NCI-H226 (cell line): ENCODE measurements around the gene ZFHX3.

ENCODE experiments used
- DNase-seq: peaks from one replicate; pipeline ENCODE4 v3.0.0-alpha.2; 2015

The ZFHX3 gene

DNA sequence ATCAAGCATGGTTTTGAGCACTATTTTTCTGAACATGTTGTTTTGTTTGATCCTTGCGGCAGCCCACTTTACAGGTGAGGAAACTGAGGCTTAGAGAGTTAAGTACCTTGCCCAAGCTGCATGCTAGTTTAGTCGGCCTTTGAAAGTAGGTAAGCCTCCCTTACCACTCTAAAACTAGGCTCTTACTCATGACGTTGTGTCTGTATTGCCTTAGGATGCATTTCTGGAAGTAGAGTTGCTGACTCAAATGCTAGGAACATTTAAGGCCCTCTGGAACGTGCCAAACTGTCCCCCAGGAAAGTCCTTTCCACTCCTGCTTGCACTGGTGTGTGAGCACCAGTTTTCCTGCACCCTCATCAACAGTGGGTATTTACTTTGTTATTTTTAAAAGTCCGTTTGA, 76.6 kb downstream of the ZFHX3 start:
- DNase-seq: no peak

DNA sequence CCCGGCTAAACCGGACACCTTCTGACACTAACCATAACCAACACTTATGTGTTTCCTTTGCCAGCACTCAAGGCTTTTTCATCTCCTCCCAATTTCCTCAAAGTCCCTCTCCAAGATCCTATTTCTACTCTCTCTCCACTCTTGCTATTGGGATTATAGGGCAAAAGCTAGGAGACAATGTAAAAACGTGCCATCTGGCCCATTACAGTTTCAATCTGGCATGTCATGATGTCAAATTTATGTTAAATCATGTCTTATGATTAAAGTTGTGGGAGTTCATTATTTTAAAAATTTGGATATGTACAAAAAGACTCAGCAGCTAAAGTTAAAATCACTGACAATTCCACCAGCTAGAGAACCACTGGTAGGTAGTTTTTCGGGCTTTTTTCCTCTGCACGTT, 77.3 kb downstream of the ZFHX3 start:
- no peak for DNase-seq

DNA sequence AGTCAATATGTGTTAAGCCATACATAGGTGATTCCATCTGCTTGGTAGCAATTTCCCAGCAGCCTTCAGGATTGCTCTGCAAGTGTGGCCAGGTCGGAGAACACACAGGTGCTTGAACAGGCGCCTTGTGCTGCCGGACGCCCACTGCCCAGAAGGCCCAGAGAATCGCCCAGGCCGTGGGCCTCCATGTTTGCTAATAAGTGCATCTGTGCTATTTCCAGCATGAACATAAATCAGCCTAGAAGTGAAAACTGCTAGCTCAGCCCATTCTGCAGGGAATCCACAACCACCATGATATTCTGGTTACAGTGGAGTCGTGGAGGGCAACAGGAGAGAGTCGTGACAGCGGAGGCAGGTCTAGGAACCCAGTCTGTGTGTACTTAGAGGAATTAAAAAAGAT, 78.1 kb downstream of the ZFHX3 start:
- DNase-seq: no peak

DNA sequence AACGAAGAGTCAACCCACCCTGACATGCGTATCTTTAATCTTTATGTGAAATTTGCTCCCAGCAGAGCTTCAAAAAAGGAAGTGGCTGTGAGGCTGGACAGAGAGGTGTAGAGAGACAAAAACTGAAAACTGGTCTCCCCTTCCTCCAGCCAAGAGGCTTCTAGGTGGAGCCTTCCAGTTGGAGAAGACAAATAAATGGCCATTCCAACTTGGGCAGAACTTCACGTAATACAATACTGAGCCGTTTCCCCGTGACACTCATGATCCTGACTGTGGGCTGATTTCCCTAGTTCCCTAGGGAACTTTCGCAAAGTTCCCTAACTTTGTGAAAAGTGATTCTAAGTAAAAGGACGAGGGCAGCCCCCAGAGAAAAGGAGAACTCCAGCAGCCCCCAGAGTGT, 78.8 kb downstream of the ZFHX3 start:
- DNase-seq: no peak

DNA sequence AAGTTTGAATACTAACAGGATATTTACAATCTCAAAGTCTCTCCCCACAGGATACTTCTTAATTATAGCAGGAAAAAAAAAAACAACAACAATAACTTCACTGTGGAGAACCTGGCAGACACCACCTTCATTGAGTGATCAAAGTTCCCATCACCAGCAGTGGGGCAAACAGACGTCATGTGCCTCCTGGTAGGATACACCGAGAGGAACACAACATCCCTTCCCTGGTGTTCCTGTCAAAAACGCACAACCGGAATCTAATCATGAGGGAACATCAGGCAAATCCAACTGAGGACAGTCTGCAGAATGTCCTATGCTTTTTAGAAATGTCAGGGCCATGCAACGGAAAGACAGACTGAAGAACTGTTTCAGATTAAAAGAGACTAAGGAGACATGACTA, 80.0 kb downstream of the ZFHX3 start:
- DNase-seq: no peak

DNA sequence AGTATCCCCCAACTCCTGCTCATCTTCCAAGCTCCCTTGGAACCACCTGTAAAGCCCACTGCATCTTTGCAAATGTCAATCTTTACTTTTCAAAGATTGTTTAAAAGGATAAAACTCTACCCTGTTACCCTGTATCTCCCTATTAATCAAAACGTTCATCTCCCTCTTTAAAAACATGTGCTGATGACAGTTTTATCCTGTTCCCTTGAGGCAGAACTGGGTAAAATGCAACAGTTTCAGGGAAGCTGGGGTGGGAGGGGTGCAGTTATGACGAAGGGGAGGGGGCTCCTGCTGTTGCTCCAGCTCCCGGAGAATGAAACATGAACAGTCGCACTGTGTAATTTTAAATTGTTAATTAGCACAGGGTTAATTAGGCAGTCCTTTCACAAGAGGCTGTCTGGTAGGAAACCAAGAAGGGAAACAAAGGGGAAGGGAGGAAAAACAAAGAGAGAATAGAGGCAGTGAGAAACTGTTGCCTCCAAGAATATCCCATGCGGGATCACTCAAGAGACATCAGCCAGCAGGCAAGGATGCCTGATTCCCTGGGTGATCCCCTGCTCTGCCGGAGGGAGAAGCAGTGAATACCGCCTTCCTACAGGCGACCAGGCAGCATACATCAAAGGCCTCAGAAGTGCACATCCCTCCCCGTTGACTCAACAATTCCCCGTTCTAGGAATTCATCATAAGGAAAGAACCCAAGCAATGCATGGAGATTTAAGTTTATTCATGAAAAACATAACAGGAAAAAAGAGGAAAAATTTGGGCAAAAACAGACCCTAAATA, 84.2 kb downstream of the ZFHX3 start:
- no peak for DNase-seq

DNA sequence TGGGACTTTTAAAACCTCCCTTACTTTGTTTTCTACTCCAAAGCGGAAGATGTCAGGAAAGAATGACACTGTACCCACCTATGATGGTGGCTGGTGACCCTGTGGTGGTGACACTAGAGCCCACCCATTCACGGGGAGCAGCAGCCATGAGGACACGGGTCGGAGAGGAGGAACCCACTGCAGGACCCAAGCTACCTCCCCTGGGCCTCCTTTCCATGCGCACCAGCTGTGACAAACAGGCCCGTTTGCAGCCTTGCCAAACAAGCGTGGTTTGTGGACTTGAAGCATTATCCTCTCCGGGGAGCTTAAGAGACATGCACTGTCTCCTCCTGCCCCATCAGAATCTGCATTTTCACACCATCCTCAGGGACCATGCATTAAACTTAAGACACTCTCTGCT, 85.6 kb downstream of the ZFHX3 start:
- DNase-seq: no peak

DNA sequence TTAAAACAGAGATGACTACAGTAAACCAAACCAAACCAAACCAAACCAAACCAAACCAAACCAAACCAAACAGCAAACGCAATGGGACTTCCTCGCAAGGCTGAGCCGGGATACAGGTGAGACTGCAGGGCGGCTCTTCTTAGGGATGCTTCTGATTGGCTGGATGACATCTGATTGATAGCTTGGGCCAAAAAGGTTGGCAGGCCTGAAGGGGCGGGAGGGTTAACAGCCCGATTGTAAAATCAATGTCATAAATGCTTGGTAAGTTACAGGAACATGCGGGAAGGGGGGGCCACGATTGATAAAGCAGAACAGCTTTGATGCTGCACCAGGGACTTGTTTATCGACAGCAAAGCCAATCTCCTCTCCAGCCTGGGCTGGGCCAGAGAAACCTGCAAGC, 86.1 kb downstream of the ZFHX3 start:
- no peak for DNase-seq

DNA sequence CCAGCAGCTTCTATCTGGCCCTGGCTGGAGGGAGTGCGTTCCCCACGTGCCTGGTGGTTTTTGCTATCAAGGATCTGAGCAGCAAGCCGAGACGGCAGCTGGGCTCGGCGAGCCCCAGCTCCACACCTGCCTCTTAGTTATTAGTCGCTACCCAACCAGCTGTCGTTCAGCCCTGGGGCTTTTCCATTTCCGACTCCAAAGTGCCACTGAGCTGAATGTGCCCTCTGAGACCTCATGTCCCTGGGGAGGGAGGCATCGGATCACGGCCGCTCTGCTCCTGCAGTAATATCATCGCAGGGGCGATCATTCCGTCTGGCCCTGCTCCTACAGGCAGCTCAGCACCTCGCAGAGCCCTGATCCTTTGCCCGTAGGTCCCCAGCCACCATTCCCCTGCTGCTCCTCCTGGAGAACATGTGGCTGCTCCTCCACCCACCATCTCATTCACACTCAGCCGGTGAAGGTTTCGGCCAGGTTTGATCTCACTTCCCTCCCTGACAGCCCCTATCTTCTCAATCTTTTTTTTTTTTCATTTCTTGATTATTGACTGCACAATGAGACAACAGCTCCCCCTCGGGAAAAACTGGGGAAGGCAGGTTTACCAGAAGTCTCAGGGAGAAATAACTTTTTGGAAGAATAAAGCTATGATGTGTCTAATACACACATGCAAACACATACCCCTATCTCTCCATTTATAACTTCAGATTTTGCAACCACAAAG, 86.7 kb downstream of the ZFHX3 start:
- DNase-seq: no peak

DNA sequence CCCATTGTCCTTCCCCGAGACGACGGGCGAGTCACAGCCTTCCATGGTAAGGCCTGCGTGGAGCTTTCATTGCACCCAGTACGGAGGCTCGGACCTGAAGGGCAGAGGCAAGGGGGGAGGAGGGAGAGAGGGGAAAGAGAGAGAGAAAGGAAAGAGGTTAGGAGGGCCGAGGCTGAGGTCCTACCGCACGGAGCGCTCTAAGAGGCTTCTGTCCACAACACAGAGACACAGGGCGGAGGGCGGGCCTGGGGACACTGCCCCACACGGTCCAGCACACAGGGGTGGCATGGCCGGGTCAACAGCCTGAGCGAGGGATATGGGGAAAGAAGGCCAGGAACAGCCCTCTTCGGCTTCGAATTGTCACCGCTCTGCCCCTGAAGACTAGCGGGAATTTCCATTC, 87.8 kb downstream of the ZFHX3 start:
- DNase-seq: no peak

DNA sequence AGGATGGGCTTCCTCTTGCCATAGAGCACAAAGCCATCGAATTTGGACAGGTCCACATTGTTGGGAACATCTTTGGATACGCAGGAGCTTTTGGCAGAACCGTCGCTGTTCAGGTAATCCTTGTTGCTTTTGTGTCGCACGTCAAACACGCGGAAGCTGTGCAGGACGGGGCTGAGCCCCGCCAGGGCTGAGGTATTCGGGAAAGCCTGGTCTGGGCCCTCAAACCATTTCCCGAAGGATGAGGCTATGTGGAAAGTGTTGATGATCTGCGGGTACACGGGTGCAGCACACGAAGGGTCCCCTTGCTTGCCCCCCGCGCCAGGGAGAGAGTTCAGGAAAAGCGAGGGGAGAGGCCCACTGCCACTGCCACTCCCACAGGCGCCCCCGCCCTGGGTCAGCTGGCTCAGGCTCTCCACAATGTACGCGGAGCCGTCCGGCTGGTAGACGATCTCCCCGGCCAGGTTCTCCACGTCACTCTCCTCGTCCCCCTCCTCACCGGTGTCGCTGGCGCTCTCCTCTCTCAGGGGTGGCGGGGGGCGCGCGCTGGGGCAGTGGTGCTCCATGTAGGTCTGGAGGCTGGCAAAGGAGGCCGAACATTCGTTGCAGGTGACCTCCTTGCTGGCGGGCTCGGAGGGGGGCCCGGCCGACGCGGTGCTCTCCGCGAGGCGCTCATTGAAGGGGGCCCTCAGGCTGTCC, 88.5 kb downstream of the ZFHX3 start:
- DNase-seq: no peak

DNA sequence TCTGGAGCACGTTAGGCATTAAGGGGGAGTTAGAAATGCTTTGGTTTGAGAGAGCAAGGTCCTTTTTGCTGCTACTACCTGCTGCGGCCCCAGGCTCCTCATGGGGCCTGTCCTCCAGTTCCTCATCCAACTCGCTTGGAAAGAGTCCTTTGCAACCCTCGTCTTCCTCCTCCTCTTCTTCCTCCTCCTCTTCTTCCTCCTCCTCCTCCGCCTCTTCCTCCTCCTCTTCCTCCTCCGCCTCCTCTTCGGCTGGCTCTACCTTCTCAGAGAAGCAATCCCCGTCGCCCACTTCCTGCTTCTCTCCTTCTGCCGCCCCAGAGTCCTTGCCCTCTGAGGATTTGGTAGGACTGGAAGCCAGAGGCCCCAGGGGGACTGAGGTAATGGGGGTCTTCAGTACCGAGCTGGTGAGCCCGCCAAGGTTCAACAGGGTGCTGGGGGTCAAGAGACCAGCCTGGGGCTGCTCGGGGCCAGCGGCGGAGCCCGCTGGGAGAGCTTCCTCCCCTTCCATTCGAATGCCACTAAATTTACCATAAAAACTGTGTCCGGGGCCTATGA, 89.3 kb downstream of the ZFHX3 start:
- no peak for DNase-seq

DNA sequence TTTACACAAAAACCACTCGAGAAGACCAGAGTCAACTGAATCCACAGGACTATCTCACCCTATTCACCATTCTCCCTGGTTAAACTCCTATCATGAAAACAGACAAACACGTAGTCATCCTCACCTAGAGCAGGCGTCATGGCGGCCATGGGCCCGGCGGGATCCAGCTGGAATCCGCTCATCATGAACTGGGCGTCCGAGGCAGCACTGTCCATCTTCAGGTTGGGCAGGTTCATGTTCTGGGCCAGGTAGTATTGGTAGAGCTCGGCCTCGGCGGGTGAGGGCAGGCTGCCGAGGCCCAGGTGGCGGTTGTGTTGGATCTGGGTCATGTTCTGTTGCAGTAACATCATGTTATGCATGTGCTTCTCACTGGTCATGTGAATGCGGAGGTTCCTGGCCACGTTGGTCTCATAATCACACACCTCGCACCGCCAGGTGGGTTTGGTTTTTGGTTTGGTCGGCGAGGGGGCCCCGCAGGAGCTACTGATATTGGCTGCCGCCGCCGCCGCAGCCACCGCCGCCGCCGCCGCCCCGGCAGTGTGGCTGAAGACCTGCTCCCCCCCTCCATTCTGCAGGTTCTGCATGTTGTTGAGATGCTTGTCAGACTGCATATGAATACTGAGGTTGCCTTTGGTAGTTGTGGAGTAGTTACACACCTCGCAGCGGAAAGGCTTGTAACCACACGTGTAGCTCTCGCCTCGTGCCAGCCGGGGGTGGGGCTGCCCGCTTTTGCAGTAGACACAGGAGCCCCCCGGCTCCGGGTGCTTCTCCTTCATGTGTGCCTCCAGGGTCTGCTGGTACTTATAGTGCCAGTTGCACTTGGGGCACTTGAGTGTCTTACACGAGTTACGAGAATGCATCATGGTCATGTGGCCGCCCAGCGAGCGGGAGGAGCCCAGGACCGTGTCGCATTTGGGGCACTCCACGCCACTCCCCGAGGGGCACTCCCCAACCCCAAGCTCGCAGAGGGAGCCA, 90.3 kb downstream of the ZFHX3 start:
- DNase-seq: no peak

DNA sequence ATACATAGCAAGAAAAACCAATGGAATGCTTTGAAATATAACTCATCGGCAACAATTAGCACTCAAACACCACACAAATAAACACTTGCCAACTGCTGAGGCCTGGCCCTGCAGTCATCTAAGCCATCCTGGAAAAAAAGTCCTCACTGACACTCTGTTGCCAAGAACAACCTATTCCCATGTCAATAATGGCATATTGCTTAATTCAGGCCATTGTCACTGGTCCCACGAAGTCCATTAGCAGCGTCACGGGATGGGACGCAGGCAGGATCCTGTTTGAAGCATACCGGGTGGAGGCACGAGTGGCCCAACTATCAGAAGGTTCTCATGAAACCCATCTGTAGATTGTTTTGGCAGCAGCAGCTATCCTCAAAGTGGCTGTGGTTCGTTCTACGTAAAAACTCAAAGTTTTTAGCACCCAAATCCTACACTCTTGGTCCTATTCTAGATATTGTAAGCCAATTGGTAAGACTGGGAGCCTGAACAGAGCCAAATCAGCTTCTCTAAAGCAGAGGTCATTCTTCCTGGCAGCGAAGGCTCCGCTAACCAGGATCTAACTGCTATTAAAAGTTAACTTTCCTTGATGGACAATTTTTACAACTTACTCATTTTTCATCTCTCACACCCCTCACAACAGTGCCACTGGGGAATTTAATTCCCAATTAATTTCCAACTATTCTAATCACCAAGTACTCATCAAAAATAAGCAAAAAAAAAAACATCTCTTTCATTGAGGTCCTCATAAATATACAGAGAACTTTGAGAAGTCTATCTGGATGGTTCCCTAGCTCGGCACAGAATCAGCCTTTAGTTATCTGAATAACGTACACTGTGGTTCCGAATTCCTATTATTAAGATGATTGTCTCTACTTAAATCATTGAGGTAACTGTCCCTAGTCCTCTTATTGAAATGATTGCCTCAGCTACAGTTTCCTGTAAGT, 91.5 kb downstream of the ZFHX3 start:
- no peak for DNase-seq

DNA sequence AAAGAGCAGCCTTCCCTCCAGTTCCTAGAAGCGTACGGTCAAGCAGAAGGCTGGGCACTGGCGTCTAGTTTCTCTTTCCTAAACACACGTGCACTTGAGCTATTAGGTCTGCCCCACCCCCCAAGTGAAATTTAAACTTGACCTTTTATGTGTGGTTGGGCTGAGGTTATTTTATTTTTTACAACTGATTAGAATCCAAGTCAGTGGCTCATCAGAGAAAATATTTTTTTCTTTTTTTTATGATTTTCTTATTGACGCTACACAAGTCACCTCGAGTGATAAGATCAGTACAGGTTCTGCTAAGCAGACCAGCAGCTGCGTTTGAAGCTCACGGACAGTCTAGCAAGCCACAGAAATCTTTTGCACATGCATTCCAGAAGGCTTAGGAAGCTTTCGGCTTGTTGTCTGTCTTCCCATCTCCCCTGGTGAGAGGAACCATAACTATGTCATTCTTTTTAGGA, 95.1 kb downstream of the ZFHX3 start:
- no peak for DNase-seq

DNA sequence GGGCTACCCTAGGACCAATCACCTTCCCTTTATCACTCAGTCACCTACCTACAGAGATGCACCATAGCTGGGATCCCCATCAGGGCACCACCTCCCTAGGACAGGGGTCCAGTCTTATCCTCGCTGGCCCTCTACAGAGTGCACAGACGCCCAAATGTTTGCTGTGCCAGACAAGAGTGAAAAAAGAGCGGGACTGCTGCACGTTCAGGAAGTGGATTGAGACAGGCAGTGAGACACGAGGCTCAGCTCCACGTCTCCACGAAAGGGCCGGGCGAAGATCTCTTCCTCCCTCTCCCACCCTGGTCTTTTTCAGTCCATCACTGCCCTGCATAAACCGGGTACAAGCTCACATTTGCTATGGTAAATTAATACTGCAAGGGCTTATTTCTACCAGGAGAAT, 95.5 kb downstream of the ZFHX3 start:
- DNase-seq: no peak

DNA sequence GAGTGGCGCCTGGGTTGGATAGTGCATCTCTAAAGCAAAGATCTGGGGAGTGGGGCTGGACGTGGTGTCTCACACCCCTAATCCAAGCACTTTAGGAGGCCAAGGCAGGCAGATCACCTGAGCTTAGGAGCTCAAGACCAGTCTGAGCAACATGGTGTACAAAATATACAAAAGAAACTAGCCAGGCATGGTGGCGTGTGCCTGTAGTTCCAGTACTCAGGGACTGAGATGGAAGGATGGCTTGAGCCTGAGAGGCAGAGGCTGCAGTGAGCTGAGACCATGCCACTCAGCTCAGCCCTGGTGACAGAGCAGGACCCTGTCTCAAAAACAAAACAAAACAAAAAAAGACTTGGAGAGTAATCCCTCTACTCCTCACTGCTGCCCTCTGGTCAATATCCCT, 96.0 kb downstream of the ZFHX3 start:
- DNase-seq: no peak

DNA sequence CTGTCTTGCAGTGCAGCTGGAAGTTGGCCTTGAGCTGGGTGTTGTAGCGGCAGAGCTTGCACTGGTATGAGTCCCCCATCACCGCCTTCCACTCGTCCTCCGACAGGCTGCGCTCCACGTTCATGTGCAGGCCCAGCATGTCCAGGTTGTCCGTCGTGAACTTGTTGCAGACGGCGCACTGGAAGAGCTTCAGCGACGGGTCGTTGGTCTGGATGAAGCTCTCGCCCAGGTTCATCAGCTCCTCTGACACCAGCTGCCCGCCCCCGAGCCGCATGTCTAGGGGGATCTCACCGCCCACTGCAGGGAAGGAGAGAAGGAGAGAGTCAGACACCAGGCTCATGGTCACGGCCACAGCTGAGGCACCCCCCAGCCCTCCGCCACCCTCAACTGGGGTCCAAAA, 97.3 kb downstream of the ZFHX3 start:
- no peak for DNase-seq

DNA sequence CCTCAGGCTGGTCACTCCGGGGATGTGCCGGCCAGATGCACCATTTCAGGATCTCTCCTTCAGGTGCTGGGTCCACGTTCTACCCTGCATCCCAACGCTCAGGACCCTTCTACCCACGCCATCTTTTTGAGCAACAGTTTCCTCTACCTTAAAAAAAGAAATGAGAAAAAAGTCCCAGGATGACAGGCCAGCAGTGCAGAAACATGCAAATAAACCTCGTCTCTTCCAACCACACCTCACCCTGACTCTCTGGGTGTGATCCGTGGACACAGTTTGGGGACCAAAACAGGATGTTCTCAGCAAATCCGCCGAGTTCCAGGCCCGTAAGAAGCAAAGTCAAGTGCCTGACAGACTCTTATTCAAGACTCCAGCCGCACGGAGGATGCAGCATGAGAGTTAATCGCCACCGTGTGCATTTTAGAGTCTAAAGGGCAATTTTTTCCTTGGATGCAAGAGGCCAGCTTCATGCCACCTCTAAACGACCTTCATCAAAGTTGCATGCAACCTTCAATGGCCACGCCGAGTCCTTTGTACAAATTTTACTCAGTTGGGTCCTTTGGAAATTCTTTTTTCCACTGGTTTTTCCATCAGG, 99.6 kb downstream of the ZFHX3 start:
- DNase-seq: no peak

DNA sequence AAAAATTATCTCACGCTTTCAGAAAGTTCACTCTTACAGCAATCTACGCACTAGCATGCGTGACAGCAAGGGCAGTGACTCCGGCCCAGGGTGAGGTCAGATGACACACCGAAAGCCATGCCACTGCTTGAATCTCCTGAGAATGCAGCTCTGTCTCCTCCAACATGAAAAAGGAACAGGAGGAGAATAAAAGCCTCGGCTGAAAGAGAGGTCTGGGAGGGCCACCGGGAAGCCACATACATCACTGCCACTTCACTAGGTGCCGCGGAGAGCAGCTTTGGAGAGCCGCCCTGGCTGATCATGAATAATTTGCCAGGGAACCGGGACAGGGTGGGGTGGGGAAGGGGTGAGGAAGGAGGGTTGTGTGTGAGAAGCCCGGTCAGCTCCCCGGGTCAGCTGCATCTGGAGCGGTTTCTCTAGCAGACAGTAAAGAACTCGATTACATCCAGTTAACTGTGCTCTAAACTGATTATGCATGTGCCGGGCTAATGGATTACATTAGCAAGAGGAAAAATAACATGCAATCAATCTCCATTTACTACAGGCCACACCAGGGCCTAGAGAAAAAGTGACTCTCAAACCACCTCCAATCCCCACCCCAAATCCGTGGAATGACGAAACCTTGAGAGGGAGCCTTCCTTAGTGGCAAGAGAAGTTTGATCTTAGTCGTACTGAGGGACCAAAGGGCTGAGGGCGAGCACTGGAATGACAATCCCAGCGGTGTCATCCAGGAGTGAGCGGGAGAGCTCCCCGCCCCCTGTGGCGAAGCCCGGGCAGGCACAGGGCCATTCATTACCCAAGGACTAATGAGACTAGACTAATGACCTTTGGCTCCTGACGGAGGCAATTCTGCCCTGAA, 100.3 kb downstream of the ZFHX3 start:
- no peak for DNase-seq
